Measurements from ENCODE around the gene FMR1.

The FMR1 gene

DNA sequence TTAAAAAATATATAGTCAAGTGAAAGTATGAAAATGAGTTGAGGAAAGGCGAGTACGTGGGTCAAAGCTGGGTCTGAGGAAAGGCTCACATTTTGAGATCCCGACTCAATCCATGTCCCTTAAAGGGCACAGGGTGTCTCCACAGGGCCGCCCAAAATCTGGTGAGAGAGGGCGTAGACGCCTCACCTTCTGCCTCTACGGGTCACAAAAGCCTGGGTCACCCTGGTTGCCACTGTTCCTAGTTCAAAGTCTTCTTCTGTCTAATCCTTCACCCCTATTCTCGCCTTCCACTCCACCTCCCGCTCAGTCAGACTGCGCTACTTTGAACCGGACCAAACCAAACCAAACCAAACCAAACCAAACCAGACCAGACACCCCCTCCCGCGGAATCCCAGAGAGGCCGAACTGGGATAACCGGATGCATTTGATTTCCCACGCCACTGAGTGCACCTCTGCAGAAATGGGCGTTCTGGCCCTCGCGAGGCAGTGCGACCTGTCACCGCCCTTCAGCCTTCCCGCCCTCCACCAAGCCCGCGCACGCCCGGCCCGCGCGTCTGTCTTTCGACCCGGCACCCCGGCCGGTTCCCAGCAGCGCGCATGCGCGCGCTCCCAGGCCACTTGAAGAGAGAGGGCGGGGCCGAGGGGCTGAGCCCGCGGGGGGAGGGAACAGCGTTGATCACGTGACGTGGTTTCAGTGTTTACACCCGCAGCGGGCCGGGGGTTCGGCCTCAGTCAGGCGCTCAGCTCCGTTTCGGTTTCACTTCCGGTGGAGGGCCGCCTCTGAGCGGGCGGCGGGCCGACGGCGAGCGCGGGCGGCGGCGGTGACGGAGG lies at the start of gene FMR1:
FMR1 (plus strand) TSS at position 728 of the 831 bp plus-strand sequence. CDS start 261 bp downstream, outside the sequence.
- DNase-seq = peak; percentile 94

DNA sequence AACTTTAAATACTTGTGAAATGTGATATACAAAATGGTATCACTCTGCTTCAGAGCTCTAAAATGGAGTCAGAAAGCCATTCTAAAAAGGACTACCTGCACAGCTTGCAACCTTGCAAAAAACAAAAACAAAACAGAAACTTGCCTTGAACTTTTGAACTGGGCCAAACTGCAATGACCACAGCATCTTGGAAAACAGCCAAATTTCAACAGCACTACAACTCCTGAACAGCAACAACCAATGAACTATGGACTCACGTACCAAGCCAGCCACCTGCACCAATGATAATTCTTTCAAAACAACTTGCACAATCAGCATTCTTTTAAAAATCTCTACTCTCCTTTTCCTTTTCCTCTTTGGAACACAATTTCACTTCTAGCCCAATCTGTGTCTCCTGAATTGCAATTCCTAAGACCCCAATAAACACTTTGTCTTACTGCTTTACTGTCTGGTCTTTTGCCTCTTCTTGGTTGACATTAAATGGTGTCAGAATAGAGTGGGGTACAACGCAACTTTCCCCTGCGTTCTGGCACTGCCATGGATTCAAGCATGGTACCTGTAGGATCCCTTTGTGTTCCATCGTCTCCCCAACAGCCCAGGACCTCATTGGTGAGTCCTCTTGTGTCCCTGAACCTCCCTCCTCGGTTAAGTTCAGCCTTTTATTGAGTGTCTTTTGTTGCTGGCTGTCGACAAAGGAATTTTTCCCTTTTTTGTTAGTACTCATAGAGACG lies 35.7 kb upstream of the FMR1 start:
- no peak for DNase-seq

DNA sequence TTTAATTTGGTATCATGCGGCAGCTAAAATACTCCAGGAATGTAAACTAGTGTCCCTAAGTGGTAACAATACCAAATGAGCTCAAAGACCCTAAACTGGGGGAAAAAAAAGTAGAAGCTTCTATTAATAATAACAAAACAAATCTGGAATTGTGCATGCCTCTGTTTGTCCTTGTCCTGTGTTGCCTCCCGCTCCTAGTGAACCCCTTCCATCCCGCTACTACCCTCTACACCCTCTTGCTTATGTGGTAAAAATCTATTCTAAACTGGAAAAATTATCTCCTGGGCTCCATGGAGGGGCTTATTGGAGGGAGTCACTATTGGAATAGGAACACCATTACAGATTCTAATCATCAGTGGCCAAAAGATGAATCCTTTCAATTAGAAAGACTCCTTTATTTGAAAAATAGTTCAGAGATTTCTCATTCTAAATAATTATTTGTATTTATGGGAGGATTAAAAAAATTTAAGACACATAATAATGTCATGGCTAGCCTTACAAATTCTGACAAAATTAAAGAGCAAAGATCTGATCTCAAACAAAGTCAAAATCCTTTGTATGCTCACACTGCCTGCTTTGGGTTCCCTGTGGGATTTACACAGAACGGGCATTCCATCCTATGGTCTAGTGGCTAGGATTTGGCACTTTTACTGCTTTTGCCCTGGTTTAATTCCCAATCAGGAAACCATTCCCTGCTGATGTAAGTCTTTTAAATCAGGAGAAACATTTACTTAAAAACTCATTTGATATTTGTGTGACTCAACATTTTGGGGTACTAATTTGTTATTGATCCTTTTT lies 34.7 kb upstream of the FMR1 start:
- DNase-seq = no peak

DNA sequence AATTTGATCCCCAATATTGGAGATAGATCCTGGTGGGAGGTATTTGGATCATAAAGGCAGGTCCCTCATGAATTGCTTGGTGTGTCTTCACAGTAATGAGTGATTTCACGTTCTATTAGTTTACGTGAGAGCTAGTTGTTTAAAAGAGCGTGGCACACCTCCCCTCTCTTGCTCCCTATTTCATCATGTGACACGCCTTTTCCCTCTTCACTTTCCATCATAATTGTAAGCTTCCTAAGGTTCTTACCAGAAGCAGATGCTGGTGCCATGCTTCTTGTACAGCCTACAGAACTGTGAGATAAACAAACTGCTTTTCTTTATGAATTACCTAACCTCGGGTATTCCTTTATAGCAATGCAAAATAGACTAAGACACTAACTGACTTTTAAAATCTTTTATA lies 34.0 kb upstream of the FMR1 start:
- DNase-seq = no peak

DNA sequence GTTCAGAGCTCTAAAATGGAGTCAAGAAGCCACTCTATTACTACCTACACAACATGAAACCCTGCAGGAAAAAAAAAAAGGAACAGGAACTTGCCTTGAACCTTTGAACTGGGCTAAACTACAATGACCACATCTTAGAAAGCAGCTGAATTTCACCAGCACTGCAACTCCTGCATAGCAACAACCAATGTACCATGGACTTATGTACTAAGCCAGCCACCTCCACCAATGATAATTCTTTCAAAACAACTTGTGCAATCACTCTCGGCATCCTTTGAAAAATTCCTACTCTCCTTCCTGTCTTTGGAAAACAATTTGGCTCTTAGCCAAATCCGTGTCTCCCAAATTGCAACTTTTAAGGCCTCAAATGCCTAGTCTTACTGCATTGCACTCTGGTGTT lies 26.8 kb upstream of the FMR1 start:
- no peak for DNase-seq

DNA sequence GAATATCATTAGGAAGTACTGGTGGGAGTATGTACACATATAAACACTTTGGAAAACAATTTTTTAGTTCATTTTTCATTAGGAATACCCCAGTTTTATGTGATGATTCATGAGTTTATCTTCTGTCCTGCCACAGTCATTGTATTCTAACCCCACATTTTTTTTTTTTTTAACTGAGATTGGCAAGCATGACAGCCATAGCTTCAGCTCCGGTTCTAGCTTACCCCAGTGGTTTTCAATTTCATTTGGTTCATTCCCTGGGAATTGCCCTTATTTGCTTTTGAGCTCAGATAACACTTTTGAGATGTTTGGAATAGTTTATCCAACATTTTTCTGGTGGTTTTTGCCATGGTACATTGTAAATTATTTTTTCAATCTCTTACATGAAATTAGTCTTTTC lies 21.0 kb upstream of the FMR1 start:
- no peak for DNase-seq

DNA sequence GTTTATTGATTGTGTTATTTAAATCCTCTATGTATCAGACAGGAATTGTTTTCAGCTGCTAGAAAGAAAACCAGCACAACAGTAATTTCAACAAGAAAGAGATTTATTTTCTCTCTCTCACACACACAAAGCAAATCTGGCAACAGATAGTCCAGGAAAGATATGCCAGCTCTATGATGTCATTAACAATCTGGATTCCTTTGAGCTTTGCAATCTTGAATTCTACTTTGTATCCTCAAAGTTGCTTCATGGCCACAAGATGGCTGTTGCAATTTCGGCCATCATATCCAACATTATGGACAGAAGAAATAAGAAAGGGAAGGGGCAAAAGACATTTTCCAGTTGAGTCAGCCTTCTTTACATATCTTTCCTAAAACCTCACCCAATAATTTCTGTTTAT lies 19.8 kb upstream of the FMR1 start:
- DNase-seq = no peak

DNA sequence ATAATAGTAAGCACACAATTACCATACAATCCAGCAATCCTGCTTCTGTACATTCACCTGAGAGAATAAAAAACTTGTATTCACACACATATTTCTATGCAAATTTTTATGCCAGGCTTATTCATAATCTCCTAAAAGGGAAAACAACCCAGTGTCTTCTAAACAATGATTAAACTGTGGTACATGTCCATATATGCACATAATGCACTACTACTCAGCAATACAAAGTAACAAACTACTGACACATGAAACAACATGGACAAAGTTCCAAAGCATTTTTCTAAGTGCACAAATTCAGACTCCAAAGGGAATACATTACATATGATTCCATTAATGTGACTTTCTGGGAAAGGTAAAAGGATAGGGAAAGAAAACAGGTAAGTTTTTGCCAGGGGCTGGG lies 18.0 kb upstream of the FMR1 start:
- no peak for DNase-seq

DNA sequence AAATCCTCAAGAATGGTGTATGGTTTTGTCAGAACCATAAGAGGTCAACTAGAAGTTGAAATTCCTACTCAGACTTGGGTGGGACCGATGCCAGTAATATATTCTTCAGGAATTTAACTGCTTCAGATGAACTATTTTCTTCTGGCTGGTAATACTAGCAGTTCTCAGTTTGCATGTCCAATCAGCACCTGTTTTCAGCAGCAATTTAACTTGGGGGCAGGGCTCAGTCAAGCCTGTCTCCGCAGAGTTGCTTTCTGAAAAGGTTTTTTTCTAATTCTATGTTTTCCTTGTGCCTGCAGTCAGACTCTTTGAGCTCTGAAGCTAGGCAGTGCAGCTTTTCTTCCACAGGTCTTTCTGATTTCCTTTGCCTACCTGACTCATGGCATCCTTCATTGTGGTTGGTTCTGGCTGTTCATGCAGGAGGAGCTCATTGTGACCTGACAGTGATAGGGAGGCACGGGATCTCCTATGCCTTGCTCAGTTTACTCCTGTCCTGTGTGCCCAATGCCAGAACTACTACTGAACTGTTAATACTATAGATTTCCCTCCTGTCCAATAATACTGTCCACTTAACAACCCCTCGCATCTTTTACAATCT lies 17.3 kb upstream of the FMR1 start:
- no peak for DNase-seq

DNA sequence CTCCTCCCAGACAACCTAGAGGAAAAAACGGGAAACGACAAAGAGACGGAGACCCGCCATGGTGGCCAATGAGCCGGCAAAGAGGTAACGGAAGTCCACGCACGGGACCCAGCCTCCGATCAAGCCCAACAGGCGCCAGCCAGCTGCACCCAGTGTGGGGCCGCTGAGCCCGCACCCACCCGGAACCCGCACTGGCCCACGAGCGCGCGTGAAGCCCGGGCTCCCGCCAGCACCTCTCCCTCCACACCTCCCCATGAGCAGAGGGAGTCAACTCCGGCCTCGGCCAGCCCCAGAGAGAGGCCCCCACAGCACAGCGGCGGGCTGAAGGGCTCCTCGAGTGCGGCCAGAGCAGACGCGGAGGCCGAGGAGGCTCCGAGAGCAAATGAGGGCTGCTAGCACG lies 14.6 kb upstream of the FMR1 start:
- DNase-seq = no peak

DNA sequence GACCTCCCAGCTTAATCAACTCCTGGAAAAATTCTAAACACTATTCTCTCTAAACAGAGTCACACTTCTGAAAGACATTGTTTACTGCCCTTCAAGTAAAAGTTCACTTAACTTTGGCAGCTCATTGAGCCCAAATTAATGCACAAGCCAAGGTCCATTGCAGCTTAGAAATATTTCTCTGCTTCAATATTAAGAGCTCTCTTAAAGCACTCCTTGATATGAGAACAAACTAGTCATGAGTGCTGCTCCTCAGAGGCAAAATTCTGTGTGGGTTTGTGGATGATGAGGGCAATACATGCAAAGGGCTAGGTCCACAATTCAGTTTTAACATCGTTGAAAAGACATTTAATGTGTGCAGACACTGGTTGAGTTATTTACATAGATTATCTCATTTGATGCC lies 12.8 kb upstream of the FMR1 start:
- DNase-seq = no peak

DNA sequence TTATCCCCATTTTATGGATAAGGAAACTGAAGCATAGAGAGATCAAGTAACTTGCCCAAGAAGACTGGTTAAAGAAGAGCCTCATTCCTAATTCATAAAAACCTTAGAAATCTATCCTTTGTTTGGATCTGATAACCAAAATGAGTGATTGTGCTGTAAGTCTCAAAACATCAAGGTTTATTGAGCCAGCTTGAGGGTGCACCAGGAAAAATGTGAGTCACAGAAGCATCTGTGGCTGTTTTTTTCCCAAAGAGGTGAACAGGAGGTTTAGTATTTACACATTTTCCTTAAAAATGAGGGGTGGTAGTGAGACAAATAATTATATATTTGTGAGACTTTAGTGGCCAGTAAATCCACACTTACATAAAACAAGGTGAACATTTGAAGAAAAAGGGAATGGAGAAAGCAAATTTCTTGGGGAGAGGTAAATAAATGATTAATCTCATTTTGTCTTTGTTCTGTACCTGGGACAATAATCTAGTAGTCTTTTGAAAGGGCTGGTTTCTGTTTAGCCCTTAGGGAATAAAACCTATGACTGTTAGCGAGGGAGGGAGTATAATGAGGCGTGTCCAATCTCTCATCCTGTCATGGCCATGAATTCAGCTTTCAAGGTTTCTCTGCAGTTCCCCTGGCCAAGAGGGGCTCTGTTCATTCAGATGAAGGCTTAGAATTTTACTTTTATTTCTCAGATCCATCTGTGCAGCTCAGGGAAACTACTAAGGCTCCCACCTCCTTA lies 12.2 kb upstream of the FMR1 start:
- no peak for DNase-seq

DNA sequence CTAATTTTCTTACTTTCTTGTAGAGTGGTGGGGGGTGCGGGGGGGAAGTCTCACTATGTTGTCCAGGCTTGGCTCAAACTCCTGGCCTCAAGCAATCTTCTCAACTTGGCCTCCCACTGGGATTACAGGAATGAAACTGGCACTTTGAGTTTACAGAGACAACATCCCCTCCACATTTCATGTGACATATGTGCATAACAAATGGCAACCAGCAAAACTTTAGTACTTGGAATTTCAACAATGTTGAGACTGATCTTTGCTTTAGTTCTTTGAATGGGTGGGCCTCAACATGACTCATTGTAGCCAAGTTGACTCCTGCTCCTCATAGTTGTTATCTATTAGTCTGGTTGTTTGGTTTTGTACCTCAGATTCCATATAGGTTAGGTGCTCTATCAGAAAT lies 11.4 kb upstream of the FMR1 start:
- DNase-seq = no peak

DNA sequence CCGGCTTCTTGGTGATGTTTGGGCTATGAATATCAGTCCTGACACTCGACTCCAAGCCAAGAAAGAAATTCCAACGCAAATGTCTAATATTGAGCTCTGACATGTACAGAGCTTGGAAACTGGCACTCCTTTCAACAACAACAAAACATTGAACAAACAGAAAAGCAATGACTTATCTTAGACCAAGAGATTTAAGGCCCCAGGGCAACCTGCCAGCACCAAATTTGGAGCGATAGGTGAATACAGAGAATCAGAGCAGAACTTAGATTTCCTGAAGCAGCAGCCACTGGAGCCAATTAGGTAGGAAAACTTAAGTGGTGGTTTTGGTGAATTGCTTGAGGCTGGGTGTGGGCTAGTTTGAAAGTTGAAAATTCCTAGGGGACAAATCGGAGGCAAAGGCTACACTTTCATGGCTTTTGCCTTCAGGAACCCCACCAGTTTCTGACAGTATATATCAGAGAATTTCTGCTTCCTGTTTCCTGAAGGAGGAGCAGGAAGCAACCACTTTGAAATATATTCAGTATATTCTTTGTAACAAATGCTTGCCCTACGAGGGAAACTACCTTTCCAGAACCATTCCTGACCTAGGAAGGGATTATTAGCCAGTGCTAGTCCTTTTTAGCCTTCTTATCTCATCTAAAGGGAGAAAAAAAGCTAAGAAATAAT lies 10.1 kb upstream of the FMR1 start:
- DNase-seq = no peak

DNA sequence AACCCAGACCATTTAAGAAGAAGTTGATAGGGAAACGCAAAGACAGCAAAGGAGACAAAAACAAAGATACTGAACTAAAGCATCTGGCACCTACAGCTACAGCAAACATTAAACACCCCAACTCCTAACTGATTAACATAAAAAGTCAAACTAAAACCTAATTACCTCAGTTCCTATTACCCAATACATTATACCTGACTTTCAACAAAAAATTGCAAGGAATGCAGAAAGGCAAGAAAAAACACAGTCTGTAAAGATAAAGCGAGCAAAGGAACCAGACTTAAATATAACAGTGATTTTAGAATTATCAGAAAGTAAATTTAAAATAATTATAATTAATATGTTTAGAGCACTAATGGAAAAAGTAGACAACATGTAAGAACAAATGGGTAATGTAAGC lies 9.4 kb upstream of the FMR1 start:
- DNase-seq = no peak

DNA sequence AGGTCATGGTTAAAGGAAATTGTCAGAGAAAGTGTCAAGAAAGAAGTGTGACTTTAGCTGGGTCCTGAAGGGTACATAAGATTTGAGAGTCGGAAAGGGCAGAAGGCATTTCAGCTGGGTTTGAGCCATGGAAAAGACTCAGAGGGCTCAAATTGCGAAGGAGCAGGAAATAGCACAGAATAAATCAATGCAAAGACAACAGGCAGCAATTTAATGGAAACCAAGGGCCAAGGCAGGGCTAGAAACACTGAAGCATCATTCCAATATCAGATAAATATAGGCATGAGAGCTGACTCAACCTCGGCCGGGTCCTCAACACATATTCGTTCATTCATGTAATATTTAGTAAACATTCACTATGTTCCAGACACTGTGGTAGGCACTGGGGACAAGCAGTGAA lies 3.6 kb upstream of the FMR1 start:
- no peak for DNase-seq

DNA sequence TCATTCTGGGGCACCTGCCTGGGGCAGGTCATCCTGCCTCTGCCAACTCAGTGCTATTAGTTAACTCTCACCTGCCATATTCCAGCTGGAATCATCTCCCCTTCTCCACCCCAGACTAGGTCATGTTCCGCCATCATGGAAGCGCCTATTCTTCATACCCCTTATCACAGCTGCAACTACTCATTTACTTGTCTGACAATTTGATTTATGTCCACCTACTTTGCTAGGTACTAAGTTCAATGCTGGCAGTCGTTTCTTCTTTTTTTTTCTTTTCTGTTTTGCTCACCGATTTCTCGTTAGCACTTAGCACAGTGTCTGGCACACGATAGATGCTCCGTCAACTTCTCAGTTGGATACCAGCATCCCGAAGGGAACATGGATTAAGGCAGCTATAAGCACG lies 1.1 kb upstream of the FMR1 start:
- no peak for DNase-seq

DNA sequence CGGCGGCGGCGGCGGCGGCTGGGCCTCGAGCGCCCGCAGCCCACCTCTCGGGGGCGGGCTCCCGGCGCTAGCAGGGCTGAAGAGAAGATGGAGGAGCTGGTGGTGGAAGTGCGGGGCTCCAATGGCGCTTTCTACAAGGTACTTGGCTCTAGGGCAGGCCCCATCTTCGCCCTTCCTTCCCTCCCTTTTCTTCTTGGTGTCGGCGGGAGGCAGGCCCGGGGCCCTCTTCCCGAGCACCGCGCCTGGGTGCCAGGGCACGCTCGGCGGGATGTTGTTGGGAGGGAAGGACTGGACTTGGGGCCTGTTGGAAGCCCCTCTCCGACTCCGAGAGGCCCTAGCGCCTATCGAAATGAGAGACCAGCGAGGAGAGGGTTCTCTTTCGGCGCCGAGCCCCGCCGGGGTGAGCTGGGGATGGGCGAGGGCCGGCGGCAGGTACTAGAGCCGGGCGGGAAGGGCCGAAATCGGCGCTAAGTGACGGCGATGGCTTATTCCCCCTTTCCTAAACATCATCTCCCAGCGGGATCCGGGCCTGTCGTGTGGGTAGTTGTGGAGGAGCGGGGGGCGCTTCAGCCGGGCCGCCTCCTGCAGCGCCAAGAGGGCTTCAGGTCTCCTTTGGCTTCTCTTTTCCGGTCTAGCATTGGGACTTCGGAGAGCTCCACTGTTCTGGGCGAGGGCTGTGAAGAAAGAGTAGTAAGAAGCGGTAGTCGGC lies 528 bp downstream of the FMR1 start:
- peak; percentile 37 for DNase-seq

DNA sequence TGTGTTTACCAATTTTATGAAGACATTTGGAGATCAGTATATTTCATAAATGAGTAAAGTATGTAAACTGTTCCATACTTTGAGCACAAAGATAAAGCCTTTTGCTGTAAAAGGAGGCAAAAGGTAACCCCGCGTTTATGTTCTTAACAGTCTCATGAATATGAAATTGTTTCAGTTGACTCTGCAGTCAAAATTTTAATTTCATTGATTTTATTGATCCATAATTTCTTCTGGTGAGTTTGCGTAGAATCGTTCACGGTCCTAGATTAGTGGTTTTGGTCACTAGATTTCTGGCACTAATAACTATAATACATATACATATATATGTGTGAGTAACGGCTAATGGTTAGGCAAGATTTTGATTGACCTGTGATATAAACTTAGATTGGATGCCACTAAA lies 1.9 kb downstream of the FMR1 start:
- DNase-seq = no peak

DNA sequence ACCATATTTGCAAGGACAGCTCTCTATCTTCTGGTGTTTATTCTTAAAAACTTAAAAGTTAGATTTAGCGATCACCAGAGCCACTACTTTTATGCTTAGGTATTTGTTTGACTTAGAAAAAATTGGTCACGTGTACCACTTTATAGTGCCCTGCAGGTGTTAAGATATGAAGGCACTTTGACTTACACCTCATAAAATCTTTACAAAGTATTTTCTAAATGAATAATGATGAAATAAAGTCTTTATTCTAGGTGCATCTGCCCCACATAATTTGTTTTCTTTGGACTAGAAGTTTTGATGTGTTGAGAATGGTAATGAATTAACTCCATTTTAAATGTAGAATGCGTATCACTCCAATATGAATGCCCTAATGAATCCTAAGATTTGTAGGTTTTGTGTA lies 2.9 kb downstream of the FMR1 start:
- DNase-seq = no peak

DNA sequence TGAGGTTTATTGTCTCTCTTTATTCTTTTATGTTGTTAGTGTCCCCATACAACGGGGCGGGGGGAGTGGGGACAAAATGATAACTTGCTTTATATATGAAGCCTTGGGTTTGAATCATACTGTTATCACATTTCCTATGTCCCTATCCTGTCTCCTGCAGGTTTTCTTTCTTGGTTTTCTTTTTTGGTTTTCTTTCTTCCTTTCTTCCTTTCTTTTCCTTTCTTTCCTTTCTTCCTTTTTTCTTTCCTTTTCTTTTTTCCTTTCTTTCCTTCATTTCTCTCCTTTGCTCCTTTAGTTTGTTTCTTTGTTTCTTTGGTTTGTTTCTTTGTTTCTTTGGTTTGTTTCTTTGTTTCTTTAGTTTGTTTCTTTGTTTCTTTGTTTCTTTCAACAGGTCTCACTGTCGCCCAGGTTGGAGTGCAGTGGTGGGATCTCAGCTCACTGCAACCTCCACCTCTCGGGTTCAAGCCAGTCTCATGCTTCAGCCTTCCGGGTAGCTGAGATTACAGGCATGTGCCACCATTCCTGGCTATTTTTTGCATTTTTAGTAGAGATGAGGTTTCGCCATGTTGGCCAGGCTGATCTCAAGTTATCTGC lies 4.8 kb downstream of the FMR1 start:
- no peak for DNase-seq
